Measurements from ENCODE around the gene TMEM187. TPM values are rescaled to one million over a fixed set of nuclear protein-coding genes. Genes with fewer than 3 reads are reported as not detected.

The TMEM187 gene
- total and polyA plus RNA-seq, 10 of the 15 experiments (the other 5 are each of a cell fraction or from before 2014, with no cell fraction given), result 0.45 to 8.5 (median 4.1) TPM

DNA sequence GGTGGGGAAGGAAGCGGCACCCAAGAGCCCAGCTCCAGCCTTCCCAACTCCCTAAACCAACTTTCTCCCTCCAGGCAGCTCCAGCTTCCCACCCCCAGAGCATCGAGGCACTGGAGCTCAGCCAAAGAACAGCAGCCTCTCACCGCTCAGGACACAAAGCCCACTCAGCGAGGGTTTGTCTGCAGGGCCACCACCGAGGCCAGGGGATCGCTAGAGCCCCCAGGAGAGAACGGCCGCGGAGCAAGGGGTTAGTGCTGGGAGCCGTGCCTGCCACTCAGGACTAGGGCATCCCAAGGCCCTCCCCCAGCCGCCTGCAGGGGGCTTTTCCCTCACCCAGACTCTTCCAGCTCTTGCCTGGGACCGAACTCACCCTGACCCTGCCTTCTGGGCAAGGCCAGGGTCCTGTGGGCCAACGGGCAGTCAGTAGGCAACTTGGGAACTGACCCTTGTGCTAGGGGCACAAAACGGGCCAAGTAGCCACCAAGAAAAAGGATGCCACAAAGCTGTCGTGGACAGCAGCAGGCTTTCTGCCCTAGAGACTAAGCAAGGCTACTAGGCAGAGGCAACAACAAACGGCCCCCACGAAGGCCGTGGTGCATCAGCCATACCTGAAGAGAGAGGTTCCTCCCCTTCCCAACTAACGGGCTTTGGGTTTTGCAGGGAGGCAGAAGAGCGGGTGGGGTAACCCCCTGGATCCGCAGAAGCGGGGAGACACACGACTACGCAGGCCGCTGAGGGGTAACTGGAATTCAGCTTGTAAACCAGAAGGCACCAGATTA lies 3.2 kb upstream of the TMEM187 start:
- intact Hi-C loops (cut with micrococcal nuclease; ENCODE audit: unreplicated experiment) (loop anchor here (1.0 kb wide), 1 partner anchor 39 kb away; no protein-coding TSS in a partner anchor), in situ Hi-C loops (cut with MboI) (loop anchor here (10.0 kb wide), 1 partner anchor 1015 kb away; no protein-coding TSS in a partner anchor)
- Histone ChIP-seq H4K20me1 (ENCODE audit: control insufficient read depth, insufficient read depth) (no peaks in the 10 kb centered on the region; the same call in 1 of the 2 replicates), H3K27ac (ENCODE audit: control insufficient read depth, insufficient read depth) (peak overlapping the region; percentile 66), H3K4me1 (ENCODE audit: control insufficient read depth, insufficient read depth, low read length) (peaks cover 16% of the 10 kb centered on the region), H3K9me3 (replicated peaks; ENCODE audit: control insufficient read depth, insufficient read depth, low read length) (no peaks in the 10 kb centered on the region), H3K4me2 (ENCODE audit: control insufficient read depth, insufficient read depth) (peak overlapping the region; percentile 81), H3K9ac (ENCODE audit: control insufficient read depth, insufficient read depth, low read length) (peak overlapping the region; percentile 74), H2AFZ (ENCODE audit: control insufficient read depth, low read depth, low read length) (no peak overlapping the region), H3K36me3 (ENCODE audit: control insufficient read depth in 2 of 2, insufficient read depth in 2 of 2, low read length in 1 of 2) (peaks cover 0 to 4% of the 10 kb centered on the region in 2 experiments; a peak in 3 of 4 replicates), H3K79me2 (ENCODE audit: control insufficient read depth, insufficient read depth, low read length) (peaks cover 82% of the 10 kb centered on the region), H3K4me3 (peak overlapping the region; percentile 80), H3K27me3 (replicated peaks in 1 of 2; ENCODE audit: control insufficient read depth in 2 of 2, insufficient read depth in 2 of 2, low read length in 1 of 2) (no peaks in the 10 kb centered on the region)
- DNase-seq (ENCODE audit: low read depth, low spot score) (no peak), FAIRE-seq (no peak), ATAC-seq (no peak)
- ChIA-PET CTCF (interaction anchor here (0.9 to 5.9 kb wide), 10 partner anchors 12 to 206 kb away, joined by 3 to 35 read pairs (median 5); no protein-coding TSS in a partner anchor), RAD21 (ENCODE audit: unreplicated experiment) (interaction anchor here (0.6 to 6.4 kb wide), 10 partner anchors 12 to 504 kb away, joined by 3 to 48 read pairs (median 4); partner anchors contain the start of gene ARHGAP4), POLR2A (interaction anchor here (0.9 to 7.9 kb wide), 8 partner anchors 12 to 51 kb away, joined by 5 to 68 read pairs (median 11); partner anchors contain the start of genes ARHGAP4 and IRAK1), SMC1A (ENCODE audit: uncharacterized antibody, unreplicated experiment) (interaction anchor here (1.2 to 4.7 kb wide), 9 partner anchors 12 to 51 kb away, joined by 3 to 21 read pairs (median 5); partner anchors contain the start of gene ARHGAP4)
- WGBS (ENCODE audit: insufficient coverage, insufficient replicate concordance, low lambda C conversion rate, missing lambda C conversion rate), result 42% methylated on average over 22 of the region's 25 CpGs
- BruUV-seq (replicated peaks), result no TSS peak
- TF ChIP-seq IKZF1 (conservative IDR thresholded peaks at IDR 0.05) (0 out of 2 replicates have a peak, but pooled peaks have one; percentile 8), SMAD5 (IDR thresholded peaks at IDR 0.05; ENCODE audit: low read depth) (no peak), GATAD2B (conservative IDR thresholded peaks at IDR 0.05; ENCODE audit: low read depth) (0 out of 2 replicates have a peak, but pooled peaks have one; percentile 4), RFX5 (IDR thresholded peaks at IDR 0.05; ENCODE audit: low read depth, low read length) (no peak), ZSCAN29 (IDR thresholded peaks at IDR 0.05) (no peak)
- TF ChIP-seq, protein P1, sequence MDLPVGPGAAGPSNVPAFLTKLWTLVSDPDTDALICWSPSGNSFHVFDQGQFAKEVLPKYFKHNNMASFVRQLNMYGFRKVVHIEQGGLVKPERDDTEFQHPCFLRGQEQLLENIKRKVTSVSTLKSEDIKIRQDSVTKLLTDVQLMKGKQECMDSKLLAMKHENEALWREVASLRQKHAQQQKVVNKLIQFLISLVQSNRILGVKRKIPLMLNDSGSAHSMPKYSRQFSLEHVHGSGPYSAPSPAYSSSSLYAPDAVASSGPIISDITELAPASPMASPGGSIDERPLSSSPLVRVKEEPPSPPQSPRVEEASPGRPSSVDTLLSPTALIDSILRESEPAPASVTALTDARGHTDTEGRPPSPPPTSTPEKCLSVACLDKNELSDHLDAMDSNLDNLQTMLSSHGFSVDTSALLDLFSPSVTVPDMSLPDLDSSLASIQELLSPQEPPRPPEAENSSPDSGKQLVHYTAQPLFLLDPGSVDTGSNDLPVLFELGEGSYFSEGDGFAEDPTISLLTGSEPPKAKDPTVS (IDR thresholded peaks at IDR 0.05; ENCODE audit: low read depth, low read length), result no peak
- TF ChIP-seq, protein P2, sequence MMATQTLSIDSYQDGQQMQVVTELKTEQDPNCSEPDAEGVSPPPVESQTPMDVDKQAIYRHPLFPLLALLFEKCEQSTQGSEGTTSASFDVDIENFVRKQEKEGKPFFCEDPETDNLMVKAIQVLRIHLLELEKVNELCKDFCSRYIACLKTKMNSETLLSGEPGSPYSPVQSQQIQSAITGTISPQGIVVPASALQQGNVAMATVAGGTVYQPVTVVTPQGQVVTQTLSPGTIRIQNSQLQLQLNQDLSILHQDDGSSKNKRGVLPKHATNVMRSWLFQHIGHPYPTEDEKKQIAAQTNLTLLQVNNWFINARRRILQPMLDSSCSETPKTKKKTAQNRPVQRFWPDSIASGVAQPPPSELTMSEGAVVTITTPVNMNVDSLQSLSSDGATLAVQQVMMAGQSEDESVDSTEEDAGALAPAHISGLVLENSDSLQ (IDR thresholded peaks at IDR 0.05), result peak; percentile 81
- TF ChIP-seq, protein P3, sequence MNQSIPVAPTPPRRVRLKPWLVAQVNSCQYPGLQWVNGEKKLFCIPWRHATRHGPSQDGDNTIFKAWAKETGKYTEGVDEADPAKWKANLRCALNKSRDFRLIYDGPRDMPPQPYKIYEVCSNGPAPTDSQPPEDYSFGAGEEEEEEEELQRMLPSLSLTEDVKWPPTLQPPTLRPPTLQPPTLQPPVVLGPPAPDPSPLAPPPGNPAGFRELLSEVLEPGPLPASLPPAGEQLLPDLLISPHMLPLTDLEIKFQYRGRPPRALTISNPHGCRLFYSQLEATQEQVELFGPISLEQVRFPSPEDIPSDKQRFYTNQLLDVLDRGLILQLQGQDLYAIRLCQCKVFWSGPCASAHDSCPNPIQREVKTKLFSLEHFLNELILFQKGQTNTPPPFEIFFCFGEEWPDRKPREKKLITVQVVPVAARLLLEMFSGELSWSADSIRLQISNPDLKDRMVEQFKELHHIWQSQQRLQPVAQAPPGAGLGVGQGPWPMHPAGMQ (IDR thresholded peaks at IDR 0.05; ENCODE audit: borderline replicate concordance), result no peak

All from GM12878 (cell line).